ENCODE results near the gene TMEM179.

The TMEM179 gene

DNA sequence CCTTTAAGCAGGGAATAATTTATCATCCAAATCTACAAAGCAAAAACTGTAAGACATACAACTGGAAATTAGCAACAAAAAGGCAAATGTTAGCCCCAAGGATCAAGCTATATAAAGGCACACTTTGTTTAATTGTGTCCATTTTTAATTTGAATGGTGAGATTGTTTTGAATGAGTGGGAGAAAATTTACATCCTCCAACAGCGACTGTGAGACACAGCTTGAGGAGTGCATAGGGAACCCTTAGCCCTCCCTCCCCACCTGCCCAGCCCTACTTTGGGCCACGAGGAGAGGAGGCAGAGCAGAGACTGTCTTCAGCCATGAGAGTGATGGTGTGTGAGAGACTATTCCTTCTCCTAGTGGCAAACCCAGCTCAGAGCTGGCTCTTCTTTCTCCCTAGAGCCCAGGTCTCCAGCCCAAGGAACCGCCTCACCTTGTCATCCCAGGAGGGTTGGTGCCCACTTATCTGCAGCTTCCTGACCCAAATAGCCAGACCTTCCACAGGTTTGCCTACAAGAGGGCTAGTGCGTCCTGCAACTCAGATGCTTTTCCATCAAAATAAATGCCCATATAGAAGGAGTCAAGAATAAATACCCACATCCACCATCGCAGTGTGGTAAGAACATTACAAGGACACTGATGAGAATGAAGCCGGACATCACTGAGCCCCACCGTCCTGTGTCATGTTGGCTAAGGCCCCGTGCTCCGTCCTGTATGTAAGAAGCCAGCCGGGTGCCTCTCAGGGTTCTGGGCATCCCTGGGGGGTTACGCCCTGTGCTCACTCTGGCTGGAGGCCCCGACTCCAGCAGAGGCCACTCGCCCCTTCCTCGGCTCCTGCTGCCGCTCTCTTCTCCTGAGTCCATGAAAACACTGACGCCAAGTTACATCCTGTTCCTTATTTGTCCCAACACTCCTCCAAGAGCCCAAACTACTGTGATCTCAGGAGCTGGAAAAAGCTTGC, 61.4 kb downstream of the TMEM179 start:
- TF ChIP-seq, protein P1, sequence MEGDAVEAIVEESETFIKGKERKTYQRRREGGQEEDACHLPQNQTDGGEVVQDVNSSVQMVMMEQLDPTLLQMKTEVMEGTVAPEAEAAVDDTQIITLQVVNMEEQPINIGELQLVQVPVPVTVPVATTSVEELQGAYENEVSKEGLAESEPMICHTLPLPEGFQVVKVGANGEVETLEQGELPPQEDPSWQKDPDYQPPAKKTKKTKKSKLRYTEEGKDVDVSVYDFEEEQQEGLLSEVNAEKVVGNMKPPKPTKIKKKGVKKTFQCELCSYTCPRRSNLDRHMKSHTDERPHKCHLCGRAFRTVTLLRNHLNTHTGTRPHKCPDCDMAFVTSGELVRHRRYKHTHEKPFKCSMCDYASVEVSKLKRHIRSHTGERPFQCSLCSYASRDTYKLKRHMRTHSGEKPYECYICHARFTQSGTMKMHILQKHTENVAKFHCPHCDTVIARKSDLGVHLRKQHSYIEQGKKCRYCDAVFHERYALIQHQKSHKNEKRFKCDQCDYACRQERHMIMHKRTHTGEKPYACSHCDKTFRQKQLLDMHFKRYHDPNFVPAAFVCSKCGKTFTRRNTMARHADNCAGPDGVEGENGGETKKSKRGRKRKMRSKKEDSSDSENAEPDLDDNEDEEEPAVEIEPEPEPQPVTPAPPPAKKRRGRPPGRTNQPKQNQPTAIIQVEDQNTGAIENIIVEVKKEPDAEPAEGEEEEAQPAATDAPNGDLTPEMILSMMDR (conservative IDR thresholded peaks at IDR 0.05; ENCODE audit: low read depth, low read length) = no peak
- DNase-seq (ENCODE audit: low read depth) = no peak
- H3K4me3 ChIP-seq (ENCODE audit: low read length) = no peak overlapping the region

DNA sequence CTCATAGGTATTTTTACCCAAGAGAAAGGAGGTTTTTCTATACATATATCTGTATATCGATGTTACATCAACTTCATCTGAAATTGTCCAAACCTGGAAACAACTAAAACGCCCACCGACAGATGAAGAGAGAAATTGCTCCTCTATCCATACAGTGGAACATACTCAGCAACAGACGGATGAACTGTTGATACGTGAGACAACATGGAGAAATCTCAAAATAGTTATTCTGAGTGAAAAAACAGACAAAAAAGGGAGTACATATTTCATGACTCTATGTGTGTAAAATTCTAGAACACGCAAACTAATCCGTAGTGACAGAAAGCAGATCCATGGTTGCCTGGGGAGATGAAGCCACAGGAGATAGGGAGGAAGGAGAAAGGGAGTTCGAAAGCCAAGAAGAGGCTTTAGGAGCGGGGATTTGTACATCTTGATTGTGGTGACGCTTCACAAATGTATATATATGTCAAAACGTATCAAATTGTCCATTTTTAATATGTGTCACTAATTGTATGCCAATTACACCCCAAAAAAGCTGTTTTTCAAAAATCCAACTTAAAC, 62.6 kb downstream of the TMEM179 start:
- TF ChIP-seq, protein P1 (conservative IDR thresholded peaks at IDR 0.05; ENCODE audit: low read depth, low read length) = no peak
- DNase-seq (ENCODE audit: low read depth) = no peak
- no peak overlapping the region for H3K4me3 ChIP-seq (ENCODE audit: low read length)
